Endothelial cell of umbilical vein (primary cell): ENCODE data around the gene CCDC7. TPM values are rescaled to one million over a fixed set of nuclear protein-coding genes. Genes with fewer than 3 reads are reported as not detected.
"Not testable (repeated sequence)": the region's sequence is repeated elsewhere in the genome, so short reads cannot be mapped to it uniquely, and the experiment has no call there.

Experiments used
- BruUV-seq: library from RNA; stranded (reverse); fragments of 400-500 nt; replicated peaks from 2 replicates; lab custom pipeline; 2021; lab: Mats Ljungman, UMichigan
- CTCF ChIA-PET: fragments of 300-600, 350-600 bp; sonication (Branson Sonifier 250); formaldehyde crosslinking; loops from one replicate; lab custom pipeline; 2021; ENCODE audit warnings: antibody characterized with exemption, inconsistent platforms; lab: Charles Lee
- POLR2A ChIA-PET: fragments of 300-600, 350-600 bp; sonication (Branson Sonifier 250); formaldehyde crosslinking; loops from one replicate; lab custom pipeline; 2021; ENCODE audit warnings: antibody characterized with exemption, inconsistent platforms; lab: Charles Lee
- DNase-seq: peaks from one replicate; pipeline ENCODE4 v3.0.0-alpha.2; 2011; ENCODE audit warnings: low read depth, low spot score
- FAIRE-seq: peaks from 2 replicates; lab custom pipeline; 2011; peaks lifted over from hg19 to GRCh38; lab: Jason Lieb, UNC
- H2AFZ ChIP-seq: 2 replicates; pipeline ENCODE4 v1.6.0; 2012; ENCODE audit warnings: low read depth, low read length, control low read depth, inconsistent platforms
- H3K27ac ChIP-seq: 2 replicates; pipeline ENCODE4 v1.5.1; 2011; ENCODE audit warnings: low read depth, mild to moderate bottlenecking, control low read depth, low read length, moderate library complexity; ENCODE audit not compliant: insufficient read depth
- H3K27me3 ChIP-seq, 2 experiments: 2 replicates each; pipeline versions ENCODE4 v1.6.0 to v1.6.1; 2011; ENCODE audit warnings: low read length in 2 of 2, mixed read lengths in 1 of 2; ENCODE audit not compliant: control insufficient read depth in 2 of 2, insufficient read depth in 2 of 2
- H3K36me3 ChIP-seq, 2 experiments: 2 replicates in 1 of 2; 3 replicates in 1 of 2; pipeline ENCODE4 v1.5.1; 2011; ENCODE audit warnings: low read length in 2 of 2, mild to moderate bottlenecking in 1 of 2, moderate library complexity in 1 of 2; ENCODE audit not compliant: control insufficient read depth in 2 of 2, insufficient read depth in 2 of 2; ENCODE audit errors: extremely low read depth in 1 of 2
- H3K4me1 ChIP-seq: 3 replicates; pipeline ENCODE4 v1.5.1; 2011; ENCODE audit warnings: mild to moderate bottlenecking, low read length; ENCODE audit not compliant: control insufficient read depth, insufficient read depth; ENCODE audit errors: extremely low read depth
- H3K4me2 ChIP-seq: 2 replicates; pipeline ENCODE4 v1.6.1; 2011; ENCODE audit warnings: low read length, control low read depth, mixed read lengths; ENCODE audit not compliant: insufficient read depth
- H3K4me3 ChIP-seq, 3 experiments: fragments of 200-600 bp in 1 of 3; sonication (generic), shearing (Covaris generic) in 1 of 3; replicated peaks in 1 of 3; 2 replicates each; pipeline ENCODE4 v1.5.1; 2011 to 2016; ENCODE audit warnings: control low read depth in 3 of 3, low read length in 3 of 3, mild to moderate bottlenecking in 2 of 3, inconsistent platforms in 1 of 3, low read depth in 1 of 3, moderate library complexity in 1 of 3; ENCODE audit not compliant: insufficient read depth in 1 of 3
- H3K79me2 ChIP-seq: 2 replicates; pipeline ENCODE4 v1.6.0; 2012; ENCODE audit warnings: low read length, inconsistent platforms; ENCODE audit not compliant: control insufficient read depth, insufficient read depth
- H3K9ac ChIP-seq: replicated peaks from 2 replicates; pipeline ENCODE3; 2011; ENCODE audit warnings: low read length, control low read depth; ENCODE audit not compliant: insufficient read depth; ENCODE audit errors: extremely low read depth
- H3K9me1 ChIP-seq: replicated peaks from 3 replicates; pipeline ENCODE4 v1.6.0; 2011; ENCODE audit warnings: mild to moderate bottlenecking, low read length; ENCODE audit not compliant: control insufficient read depth, insufficient read depth; ENCODE audit errors: extremely low read depth
- H3K9me3 ChIP-seq: replicated peaks from 2 replicates; pipeline ENCODE4 v1.5.1; 2012; ENCODE audit warnings: low read length, inconsistent platforms; ENCODE audit not compliant: control insufficient read depth, insufficient read depth
- H4K20me1 ChIP-seq: replicated peaks from 2 replicates; pipeline ENCODE3; 2011; ENCODE audit warnings: mild to moderate bottlenecking, low read length; ENCODE audit not compliant: control insufficient read depth, insufficient read depth; ENCODE audit errors: extremely low read depth
- FOS ChIP-seq: IDR thresholded peaks from 2 replicates; pipeline ENCODE4 v1.6.1; 2011; ENCODE audit warnings: mild to moderate bottlenecking, low read length, moderate library complexity, borderline replicate concordance; ENCODE audit not compliant: insufficient read depth
- JUN ChIP-seq: IDR thresholded peaks from 2 replicates; pipeline ENCODE4 v1.6.1; 2011; ENCODE audit warnings: borderline replicate concordance, low read depth; ENCODE audit not compliant: insufficient read length, insufficient read depth
- MAX ChIP-seq: IDR thresholded peaks from 2 replicates; pipeline ENCODE4 v1.6.1; 2011; ENCODE audit not compliant: insufficient read depth, insufficient read length
- MYC ChIP-seq: IDR thresholded peaks from one replicate; pipeline ENCODE4 v1.6.1; 2011; ENCODE audit warnings: mild to moderate bottlenecking, low read depth, low read length
- POLR2A ChIP-seq: IDR thresholded peaks from 2 replicates; pipeline ENCODE4 v1.6.1; 2012; ENCODE audit warnings: low read depth, mild to moderate bottlenecking, control low read depth, low read length
- POLR2AphosphoS5 ChIP-seq: IDR thresholded peaks from 2 replicates; pipeline ENCODE4 v1.6.1; 2012; ENCODE audit warnings: low read depth, mild to moderate bottlenecking, control low read depth, low read length, moderate library complexity; ENCODE audit not compliant: insufficient read depth
- dilution Hi-C: fragments of 300-500 bp; cut with MboI; formaldehyde crosslinking; loops from one replicate; pipeline ENCODE4 v1.15.0; 2019; ENCODE audit warnings: low sequenced_read_pairs; ENCODE audit not compliant: extremely low pct_ligation_motif_present
- intact Hi-C: fragments of 100-400 bp; cut with micrococcal nuclease; formaldehyde crosslinking; loops from one replicate; pipeline ENCODE4 v1.10.0; 2022
- polyA plus RNA-seq, 4 experiments: library from polyadenylated mRNA; depleted of rRNA in 3 of 4; stranded (reverse) in 3 of 4; unstranded in 1 of 4; fragments of >200 nt; gene quantifications; 2 replicates each; pipeline versions ENCODE4 v1.2.1 to v1.2.3, GENCODE V29; 2011 to 2012; ENCODE audit warnings: missing spikeins in 1 of 4
- total RNA-seq: library from RNA; stranded (reverse); gene quantifications from 2 replicates; pipeline ENCODE4 v1.2.3, GENCODE V29; 2021

The CCDC7 gene
- total and polyA plus RNA-seq, 2 donors (not counting 3 experiments of a cell fraction or from before 2014, with no cell fraction given), result 0.35 to 8.2 TPM

GRCh38 chr10:32600317-32600716 lies 154.4 kb downstream of the CCDC7 start:
- no peak overlapping the region for H3K27ac ChIP-seq
- no peaks in the 10 kb centered on the region for H3K27me3 ChIP-seq
- no peak overlapping the region for H3K4me2 ChIP-seq
- H4K20me1 ChIP-seq, result no peaks in the 10 kb centered on the region
- no peaks in the 10 kb centered on the region for H3K9me1 ChIP-seq
- no peak for FAIRE-seq
- no peak overlapping the region for H2AFZ ChIP-seq
- no peaks in the 10 kb centered on the region for H3K9me3 ChIP-seq
- no peaks in the 10 kb centered on the region for H3K36me3 ChIP-seq
- CTCF ChIA-PET, result no interaction called here
- dilution Hi-C loops, result no loop called here
- no peak overlapping the region for H3K9ac ChIP-seq
- no peak for DNase-seq
- no peaks in the 10 kb centered on the region for H3K4me1 ChIP-seq
- TF ChIP-seq FOS, result no peak
- TF ChIP-seq MYC, result no peak
- TF ChIP-seq MAX, result no peak
- no peak for TF ChIP-seq POLR2AphosphoS5
- no peak for TF ChIP-seq POLR2A
- no peak for TF ChIP-seq JUN
- intact Hi-C loops, result no loop called here
- H3K79me2 ChIP-seq, result no peaks in the 10 kb centered on the region
- POLR2A ChIA-PET, result no interaction called here
- BruUV-seq, result no TSS peak
- no peak overlapping the region for H3K4me3 ChIP-seq

GRCh38 chr10:32601562-32601961 lies 155.6 kb downstream of the CCDC7 start:
- FAIRE-seq, H3K27ac ChIP-seq, H3K4me3 ChIP-seq, H3K36me3 ChIP-seq, BruUV-seq, H3K27me3 ChIP-seq, H3K4me2 ChIP-seq, H3K9me3 ChIP-seq, H3K9ac ChIP-seq, H4K20me1 ChIP-seq, intact Hi-C loops, H3K4me1 ChIP-seq, H3K79me2 ChIP-seq, POLR2A ChIA-PET, dilution Hi-C loops, DNase-seq, H3K9me1 ChIP-seq, H2AFZ ChIP-seq: not testable (repeated sequence)
- CTCF ChIA-PET, result interaction anchor here (0.6 kb wide), 1 partner anchor 200 kb away, joined by 3 read pairs; no protein-coding TSS in a partner anchor
